Lower leg skin (tissue), 3 donors: ENCODE measurements around the gene ANO10.

ENCODE experiments used
- POLR2A ChIP-seq, 2 donors: fragments of 450-650 bp; IDR thresholded peaks; one replicate each; pipeline ENCODE4 v1.6.1; 2016 to 2017; ENCODE audit warnings: antibody characterized with exemption in 2 of 2, mild to moderate bottlenecking in 1 of 2, moderate library complexity in 1 of 2
- TF ChIP-seq, protein P1 (sequence below), 3 donors: fragments of 450-650 bp; IDR thresholded peaks; one replicate each; pipeline ENCODE4 v1.5.1; 2016; ENCODE audit warnings: antibody characterized with exemption in 3 of 3, mild to moderate bottlenecking in 3 of 3, moderate library complexity in 2 of 3

DNA sequence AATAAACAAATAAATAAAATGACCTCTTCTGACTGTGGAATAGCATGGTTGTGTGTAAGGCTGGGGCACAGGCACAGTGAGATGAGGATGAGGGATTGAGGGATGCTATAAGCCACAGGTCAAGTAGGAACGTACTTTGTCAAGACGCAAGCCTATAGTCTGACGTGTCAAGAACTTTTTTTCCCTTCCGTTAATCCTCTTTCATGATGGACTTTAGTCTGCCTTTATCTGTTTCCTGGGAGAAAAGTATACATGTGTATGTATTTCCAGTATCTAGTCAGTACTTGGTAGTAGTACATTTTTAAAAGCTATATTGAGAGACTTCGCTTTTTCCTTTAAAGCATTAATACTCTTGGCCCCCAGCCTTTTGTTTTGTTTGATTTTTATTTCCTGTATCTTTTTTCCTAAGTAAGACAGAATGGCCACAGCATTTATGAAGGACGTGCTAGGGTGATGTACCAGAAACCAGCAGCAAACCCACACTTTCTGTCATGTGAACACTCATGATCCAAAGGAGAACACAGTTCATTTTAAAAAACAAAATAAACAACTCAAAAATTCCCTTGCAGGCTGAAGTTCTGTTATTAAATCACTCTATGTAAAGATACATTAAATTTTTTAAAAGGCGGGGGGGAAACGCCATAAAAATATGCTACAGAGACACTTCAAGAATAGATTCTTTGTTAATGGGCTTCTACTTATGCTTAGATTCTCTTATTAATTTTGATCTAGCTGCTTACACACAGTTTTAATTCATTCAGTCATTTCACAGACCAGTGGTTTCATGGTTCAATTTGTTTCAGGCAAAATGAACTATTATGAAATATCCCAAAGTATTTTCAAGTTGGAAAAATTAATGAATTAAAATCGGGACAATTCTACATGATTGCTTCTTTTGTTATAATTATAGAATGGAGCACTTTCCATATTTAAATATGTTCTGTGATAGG is 220.8 kb downstream of the ANO10 start:
- TF ChIP-seq, protein P1, sequence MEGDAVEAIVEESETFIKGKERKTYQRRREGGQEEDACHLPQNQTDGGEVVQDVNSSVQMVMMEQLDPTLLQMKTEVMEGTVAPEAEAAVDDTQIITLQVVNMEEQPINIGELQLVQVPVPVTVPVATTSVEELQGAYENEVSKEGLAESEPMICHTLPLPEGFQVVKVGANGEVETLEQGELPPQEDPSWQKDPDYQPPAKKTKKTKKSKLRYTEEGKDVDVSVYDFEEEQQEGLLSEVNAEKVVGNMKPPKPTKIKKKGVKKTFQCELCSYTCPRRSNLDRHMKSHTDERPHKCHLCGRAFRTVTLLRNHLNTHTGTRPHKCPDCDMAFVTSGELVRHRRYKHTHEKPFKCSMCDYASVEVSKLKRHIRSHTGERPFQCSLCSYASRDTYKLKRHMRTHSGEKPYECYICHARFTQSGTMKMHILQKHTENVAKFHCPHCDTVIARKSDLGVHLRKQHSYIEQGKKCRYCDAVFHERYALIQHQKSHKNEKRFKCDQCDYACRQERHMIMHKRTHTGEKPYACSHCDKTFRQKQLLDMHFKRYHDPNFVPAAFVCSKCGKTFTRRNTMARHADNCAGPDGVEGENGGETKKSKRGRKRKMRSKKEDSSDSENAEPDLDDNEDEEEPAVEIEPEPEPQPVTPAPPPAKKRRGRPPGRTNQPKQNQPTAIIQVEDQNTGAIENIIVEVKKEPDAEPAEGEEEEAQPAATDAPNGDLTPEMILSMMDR (IDR thresholded peaks at IDR 0.05), result no peak
- TF ChIP-seq POLR2A (IDR thresholded peaks at IDR 0.05), result no peak
